ENCODE data around the gene MRNIP. TPM values are rescaled to one million over a fixed set of nuclear protein-coding genes. Genes with fewer than 3 reads are reported as not detected.

The MRNIP gene
- total and polyA plus RNA-seq, 2 of the 8 experiments (the other 6 are each of a cell fraction or from before 2014, with no cell fraction given): 29.6 TPM

GRCh38 chr5:179862296-179862695 is 3.7 kb upstream of the MRNIP start (continued):
- no peak for TF ChIP-seq CHD7 (IDR thresholded peaks at IDR 0.05; ENCODE audit: insufficient replicate concordance, low read length)
- no peak for TF ChIP-seq NANOG (IDR thresholded peaks at IDR 0.05; ENCODE audit: insufficient read depth, low read depth, low read length, poor library complexity, severe bottlenecking)
- TF ChIP-seq SUZ12 (IDR thresholded peaks at IDR 0.05; ENCODE audit: low read length): no peak
- TF ChIP-seq CHD2 (IDR thresholded peaks at IDR 0.05; ENCODE audit: low read length): no peak
- TF ChIP-seq, protein P1, sequence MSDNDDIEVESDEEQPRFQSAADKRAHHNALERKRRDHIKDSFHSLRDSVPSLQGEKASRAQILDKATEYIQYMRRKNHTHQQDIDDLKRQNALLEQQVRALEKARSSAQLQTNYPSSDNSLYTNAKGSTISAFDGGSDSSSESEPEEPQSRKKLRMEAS (IDR thresholded peaks at IDR 0.05): no peak
- TF ChIP-seq SP4 (IDR thresholded peaks at IDR 0.05; ENCODE audit: low read length): no peak
- TF ChIP-seq RAD21 (IDR thresholded peaks at IDR 0.05 in 1 of 2, conservative IDR thresholded peaks at IDR 0.05 in 1 of 2; ENCODE audit: low read depth in 2 of 2, low read length in 2 of 2): no peak
- no peak for TF ChIP-seq YY1 (IDR thresholded peaks at IDR 0.05; ENCODE audit: low read depth, low read length)
- no peak for TF ChIP-seq FOSL1 (IDR thresholded peaks at IDR 0.05; ENCODE audit: insufficient read depth, low read depth, low read length)
- TF ChIP-seq ATF3 (IDR thresholded peaks at IDR 0.05; ENCODE audit: insufficient read depth, low read depth, low read length): no peak
- no peak for TF ChIP-seq CBX5 (IDR thresholded peaks at IDR 0.05; ENCODE audit: low read depth, low read length)

Data from H1 (cell line).